NOMO-1 treated with dmso at 0.1 percent for 144 hours (cell line): ENCODE data around the gene SMIM24.
"Not testable (repeated sequence)": the region's sequence is repeated elsewhere in the genome, so short reads cannot be mapped to it uniquely, and the experiment has no call there.

Source experiments
- DNase-seq: peaks from one replicate; lab custom pipeline; 2025; ENCODE audit not compliant: unreplicated experiment; lab: John Stamatoyannopoulos, UW

The SMIM24 gene

GRCh38 chr19:3515891-3516422 lies 35.6 kb upstream of the SMIM24 start:
- DNase-seq, result no peak

GRCh38 chr19:3514930-3515329 lies 34.6 kb upstream of the SMIM24 start:
- no peak for DNase-seq

GRCh38 chr19:3513229-3514140 lies 33.2 kb upstream of the SMIM24 start:
- no peak for DNase-seq

- no peak for DNase-seq
These were observed 32.4 kb upstream of the SMIM24 start for GRCh38 chr19:3512562-3513228.

GRCh38 chr19:3511506-3512251 lies 31.4 kb upstream of the SMIM24 start:
- DNase-seq, result no peak

- no peak for DNase-seq
These were observed 30.4 kb upstream of the SMIM24 start for GRCh38 chr19:3510727-3511126.

GRCh38 chr19:3509566-3509989 lies 29.3 kb upstream of the SMIM24 start:
- no peak for DNase-seq

GRCh38 chr19:3508771-3509535 lies 28.6 kb upstream of the SMIM24 start:
- DNase-seq, result no peak

- not testable (repeated sequence) for DNase-seq
These were observed 27.9 kb upstream of the SMIM24 start for GRCh38 chr19:3508121-3508661.

- DNase-seq, result no peak
These were observed 27.2 kb upstream of the SMIM24 start for GRCh38 chr19:3507371-3508120.

- DNase-seq, result peak; percentile 7
These were observed 26.3 kb upstream of the SMIM24 start for GRCh38 chr19:3506384-3507340.

- peak; percentile 97 for DNase-seq
These were observed 25.5 kb upstream of the SMIM24 start, which contains the start of gene FZR1 for GRCh38 chr19:3505598-3506383. Gene FZR1 (plus strand): TSS chr19:3506311. CDS start chr19:3522990, 16,679 bp downstream.

GRCh38 chr19:3504735-3505134 lies 24.4 kb upstream of the SMIM24 start:
- DNase-seq, result no peak

- no peak for DNase-seq
These were observed 22.8 kb upstream of the SMIM24 start for GRCh38 chr19:3503036-3503572.

GRCh38 chr19:3501780-3502179 lies 21.5 kb upstream of the SMIM24 start:
- DNase-seq, result no peak

GRCh38 chr19:3500429-3501101 lies 20.2 kb upstream of the SMIM24 start, which contains the start of gene DOHH:
Gene DOHH (minus strand): TSS chr19:3500674. CDS start chr19:3496814, 3,860 bp downstream.
- DNase-seq, result peak; percentile 97
